ENCODE measurements around the gene ENDOG.

Gene ENDOG

GRCh38 chr9:128818839-128819715, 777 bp downstream of the ENDOG start:
- in situ Hi-C loops (cut with HindIII; ENCODE audit: low pct_ligation_motif_present, low sequenced_read_pairs), result no loop called here
- Histone ChIP-seq H3K36me3 (replicated peaks) (peaks cover 30% of the 10 kb centered on the region), H3K27me3 (replicated peaks) (no peaks in the 10 kb centered on the region), H3K27ac (no peak overlapping the region), H3K4me3 (ENCODE audit: low read depth, low read length) (peak overlapping the region; percentile 74)
- no peak for TF ChIP-seq CTCF (IDR thresholded peaks at IDR 0.05; ENCODE audit: low read depth, low read length, missing control alignments)
- no peak for DNase-seq

- no peak for TF ChIP-seq CTCF (IDR thresholded peaks at IDR 0.05; ENCODE audit: low read depth, low read length, missing control alignments)
- Histone ChIP-seq H3K27me3 (replicated peaks) (no peaks in the 10 kb centered on the region), H3K4me3 (ENCODE audit: low read depth, low read length) (no peak overlapping the region), H3K27ac (no peak overlapping the region), H3K36me3 (replicated peaks) (peaks cover 40% of the 10 kb centered on the region)
- in situ Hi-C loops (cut with HindIII; ENCODE audit: low pct_ligation_motif_present, low sequenced_read_pairs), result no loop called here
- DNase-seq, result no peak
Observed at GRCh38 chr9:128819716-128820664, 1.7 kb downstream of the ENDOG start.

GRCh38 chr9:128820665-128821583, 2.6 kb downstream of the ENDOG start:
- no peak for TF ChIP-seq CTCF (IDR thresholded peaks at IDR 0.05; ENCODE audit: low read depth, low read length, missing control alignments)
- in situ Hi-C loops (cut with HindIII; ENCODE audit: low pct_ligation_motif_present, low sequenced_read_pairs), result no loop called here
- DNase-seq, result no peak
- H3K36me3 ChIP-seq (replicated peaks), result peaks cover 47% of the 10 kb centered on the region
- H3K4me3 ChIP-seq (ENCODE audit: low read depth, low read length), result no peak overlapping the region
- H3K27me3 ChIP-seq (replicated peaks), result no peaks in the 10 kb centered on the region
- H3K27ac ChIP-seq, result no peak overlapping the region

GRCh38 chr9:128821584-128822406, 3.5 kb downstream of the ENDOG start:
- TF ChIP-seq CTCF (IDR thresholded peaks at IDR 0.05; ENCODE audit: low read depth, low read length, missing control alignments), result no peak
- no peak overlapping the region for H3K27ac ChIP-seq
- no peaks in the 10 kb centered on the region for H3K27me3 ChIP-seq (replicated peaks)
- in situ Hi-C loops (cut with HindIII; ENCODE audit: low pct_ligation_motif_present, low sequenced_read_pairs), result no loop called here
- H3K4me3 ChIP-seq (ENCODE audit: low read depth, low read length), result no peak overlapping the region
- DNase-seq, result no peak
- H3K36me3 ChIP-seq (replicated peaks), result peaks cover 55% of the 10 kb centered on the region

Measured in brain microvascular endothelial cell (primary cell).